Stimulated activated CD4-positive, alpha-beta T cell treated with anti-CD3 and anti-CD28 coated beads, Interleukin-1b, Interleukin-23, amount 100 ng/mL, for 48 hours (primary cell): Measurements from ENCODE around the gene LNP1.

ENCODE experiments used
- DNase-seq: peaks from one replicate; pipeline ENCODE4 v3.0.0-alpha.2; 2020

LNP1 gene

GRCh38 chr3:100400419-100400779 lies 940 bp upstream of the LNP1 start:
- DNase-seq, result peak; percentile 60

GRCh38 chr3:100401674-100402041 lies 319 bp downstream of the LNP1 start:
- DNase-seq, result peak; percentile 56

GRCh38 chr3:100402256-100402655 lies 917 bp downstream of the LNP1 start:
- no peak for DNase-seq

- DNase-seq, result no peak
These were observed 1.6 kb downstream of the LNP1 start for GRCh38 chr3:100402891-100403290.

GRCh38 chr3:100403362-100404249 lies 2.3 kb downstream of the LNP1 start:
- DNase-seq, result no peak

GRCh38 chr3:100404250-100404548 lies 2.9 kb downstream of the LNP1 start:
- no peak for DNase-seq

- no peak for DNase-seq
These were observed 5.8 kb downstream of the LNP1 start for GRCh38 chr3:100407164-100407563.

- DNase-seq, result no peak
These were observed 6.7 kb downstream of the LNP1 start for GRCh38 chr3:100407977-100408532.

GRCh38 chr3:100411091-100411982 lies 10.0 kb downstream of the LNP1 start:
- DNase-seq, result no peak

GRCh38 chr3:100412912-100413590 lies 11.7 kb downstream of the LNP1 start:
- DNase-seq, result no peak

- no peak for DNase-seq
These were observed 12.3 kb downstream of the LNP1 start for GRCh38 chr3:100413613-100414012.

- DNase-seq, result no peak
These were observed 14.8 kb downstream of the LNP1 start for GRCh38 chr3:100416176-100416575.

- DNase-seq, result no peak
These were observed 15.5 kb downstream of the LNP1 start for GRCh38 chr3:100416863-100417262.

- no peak for DNase-seq
These were observed 18.1 kb downstream of the LNP1 start for GRCh38 chr3:100419406-100419805.

- DNase-seq, result no peak
These were observed 19.5 kb downstream of the LNP1 start for GRCh38 chr3:100420885-100421284.

- no peak for DNase-seq
These were observed 22.3 kb downstream of the LNP1 start for GRCh38 chr3:100423611-100424010.

- no peak for DNase-seq
These were observed 22.9 kb downstream of the LNP1 start for GRCh38 chr3:100424261-100424660.

GRCh38 chr3:100425316-100425715 lies 24.0 kb downstream of the LNP1 start:
- DNase-seq, result no peak

- no peak for DNase-seq
These were observed 24.8 kb downstream of the LNP1 start for GRCh38 chr3:100426067-100426682.

GRCh38 chr3:100427699-100428098 lies 26.4 kb downstream of the LNP1 start:
- no peak for DNase-seq

- no peak for DNase-seq
These were observed 27.9 kb downstream of the LNP1 start for GRCh38 chr3:100429187-100429716.

GRCh38 chr3:100436951-100437350 lies 35.6 kb downstream of the LNP1 start:
- DNase-seq, result no peak
